H1 (cell line): ENCODE data around the gene CACNG6. TPM values are rescaled to one million over a fixed set of nuclear protein-coding genes. Genes with fewer than 3 reads are reported as not detected.
"Not testable (repeated sequence)": the region's sequence is repeated elsewhere in the genome, so short reads cannot be mapped to it uniquely, and the experiment has no call there.

Experiments
- CTCF ChIA-PET: fragments of 300-600 bp; sonication (Branson Sonifier 250); formaldehyde crosslinking; loops from one replicate; lab custom pipeline; 2021; ENCODE audit not compliant: partially characterized antibody; lab: Charles Lee
- POLR2A ChIA-PET: fragments of 300-600 bp; sonication (Branson Sonifier 250); formaldehyde crosslinking; loops from one replicate; lab custom pipeline; 2021; ENCODE audit warnings: inconsistent platforms; ENCODE audit not compliant: partially characterized antibody; lab: Charles Lee
- DNase-seq, 2 experiments: peaks; one replicate each; pipeline versions ENCODE4 v3.0.0 to v3.0.0-alpha.2; 2010 to 2022; ENCODE audit warnings: low spot score in 2 of 2, low read depth in 1 of 2, mixed read lengths in 1 of 2
- FAIRE-seq: peaks from 2 replicates; lab custom pipeline; 2011; peaks lifted over from hg19 to GRCh38; lab: Jason Lieb, UNC
- H2AFZ ChIP-seq: 2 replicates; pipeline ENCODE4 v1.8.1; 2012; ENCODE audit warnings: low read length, inconsistent platforms
- H2AK5ac ChIP-seq: 2 replicates; pipeline ENCODE4 v1.6.1; 2013; ENCODE audit warnings: low read depth, low read length
- H2BK120ac ChIP-seq: replicated peaks from 2 replicates; pipeline ENCODE3; 2013; ENCODE audit warnings: low read depth, low read length, inconsistent platforms
- H2BK12ac ChIP-seq: 2 replicates; pipeline ENCODE4 v1.6.1; 2013; ENCODE audit warnings: low read depth, low read length
- H2BK15ac ChIP-seq: 2 replicates; pipeline ENCODE4 v1.6.1; 2013; ENCODE audit warnings: low read length
- H2BK20ac ChIP-seq: 2 replicates; pipeline ENCODE4 v1.6.1; 2013; ENCODE audit warnings: low read length
- H2BK5ac ChIP-seq: 2 replicates; pipeline ENCODE4 v1.6.1; 2013; ENCODE audit warnings: low read depth, low read length
- H3K14ac ChIP-seq: 2 replicates; pipeline ENCODE4 v1.6.1; 2013; ENCODE audit warnings: inconsistent platforms; ENCODE audit not compliant: insufficient read length
- H3K18ac ChIP-seq: 2 replicates; pipeline ENCODE4 v1.6.1; 2013; ENCODE audit warnings: low read length; ENCODE audit errors: extremely low read depth
- H3K23ac ChIP-seq: 2 replicates; pipeline ENCODE4 v1.6.1; 2013; ENCODE audit warnings: inconsistent platforms; ENCODE audit not compliant: insufficient read length
- H3K23me2 ChIP-seq: 2 replicates; pipeline ENCODE4 v1.6.1; 2013; ENCODE audit warnings: low read depth, low read length
- H3K27ac ChIP-seq: 2 replicates; pipeline ENCODE4 v1.6.1; 2011; ENCODE audit warnings: low read depth, low read length, inconsistent platforms
- H3K27me3 ChIP-seq, 4 experiments: replicated peaks in 1 of 4; 1 replicate in 1 of 4; 2 replicates in 3 of 4; pipeline versions ENCODE4 v1.6.1 to v1.8.1; 2011 to 2013; ENCODE audit warnings: low read length in 3 of 4, mild to moderate bottlenecking in 3 of 4, inconsistent platforms in 2 of 4, mixed read lengths in 2 of 4, moderate library complexity in 1 of 4; ENCODE audit not compliant: control insufficient read depth in 3 of 4, insufficient read depth in 3 of 4; ENCODE audit errors: extremely low read depth in 1 of 4
- H3K36me3 ChIP-seq, 4 experiments: 2 replicates each; pipeline versions ENCODE4 v1.6.1 to v1.8.1; 2011 to 2013; ENCODE audit warnings: mild to moderate bottlenecking in 4 of 4, low read length in 3 of 4, moderate library complexity in 2 of 4, control low read depth in 1 of 4, inconsistent platforms in 1 of 4; ENCODE audit not compliant: insufficient read depth in 4 of 4, control insufficient read depth in 2 of 4
- H3K4ac ChIP-seq: replicated peaks from 2 replicates; pipeline ENCODE3; 2013; ENCODE audit warnings: low read length, low read depth, mixed read lengths, inconsistent platforms; ENCODE audit not compliant: insufficient read length
- H3K4me1 ChIP-seq, 4 experiments: replicated peaks in 1 of 4; 1 replicate in 1 of 4; 2 replicates in 3 of 4; pipeline versions ENCODE4 v1.6.1 to v1.8.1; 2011 to 2013; ENCODE audit warnings: low read length in 3 of 4, inconsistent platforms in 2 of 4, mixed read lengths in 1 of 4; ENCODE audit not compliant: insufficient read depth in 4 of 4, control insufficient read depth in 3 of 4
- H3K4me2 ChIP-seq, 2 experiments: 2 replicates each; pipeline versions ENCODE4 v1.6.1 to v1.8.1; 2011 to 2013; ENCODE audit warnings: low read depth in 2 of 2, low read length in 2 of 2, control low read depth in 1 of 2, inconsistent platforms in 1 of 2, mild to moderate bottlenecking in 1 of 2; ENCODE audit not compliant: insufficient read depth in 1 of 2
- H3K4me3 ChIP-seq, 4 experiments: fragments of 200-600, 300-600 bp in 1 of 4; sonication (generic), shearing (Covaris generic), sonication (Bioruptor Twin) in 1 of 4; 2 replicates each; pipeline versions ENCODE4 v1.5.1 to v1.8.1; 2011 to 2016; ENCODE audit warnings: low read length in 4 of 4, low read depth in 3 of 4, control low read depth in 2 of 4, inconsistent platforms in 2 of 4, mild to moderate bottlenecking in 2 of 4, mixed read lengths in 1 of 4, moderate library complexity in 1 of 4; ENCODE audit not compliant: insufficient read depth in 2 of 4; ENCODE audit errors: extremely low read depth in 1 of 4
- H3K56ac ChIP-seq: replicated peaks from 2 replicates; pipeline ENCODE3; 2013; ENCODE audit warnings: low read depth, mild to moderate bottlenecking, mixed read lengths, low read length, inconsistent platforms; ENCODE audit not compliant: insufficient read length
- H3K79me1 ChIP-seq: 2 replicates; pipeline ENCODE4 v1.6.1; 2013; ENCODE audit warnings: low read depth, low read length, control low read depth
- H3K79me2 ChIP-seq, 2 experiments: 2 replicates each; pipeline versions ENCODE4 v1.6.1 to v1.8.1; 2012 to 2013; ENCODE audit warnings: low read length in 2 of 2, mild to moderate bottlenecking in 2 of 2, inconsistent platforms in 1 of 2; ENCODE audit not compliant: insufficient read depth in 2 of 2, control insufficient read depth in 1 of 2
- H3K9ac ChIP-seq, 4 experiments: replicated peaks in 1 of 4; 1 replicate in 1 of 4; 2 replicates in 3 of 4; pipeline versions ENCODE4 v1.6.1 to v1.8.1; 2011 to 2013; ENCODE audit warnings: low read depth in 3 of 4, low read length in 3 of 4, control low read depth in 2 of 4, mild to moderate bottlenecking in 2 of 4, moderate library complexity in 2 of 4, inconsistent platforms in 1 of 4; ENCODE audit errors: extremely low read depth in 1 of 4
- H3K9me3 ChIP-seq, 2 experiments: 2 replicates each; pipeline versions ENCODE4 v1.6.1 to v1.8.1; 2012 to 2013; ENCODE audit warnings: mild to moderate bottlenecking in 2 of 2, moderate library complexity in 2 of 2, control low read depth in 1 of 2, inconsistent platforms in 1 of 2, low read depth in 1 of 2, low read length in 1 of 2, mixed read lengths in 1 of 2; ENCODE audit not compliant: insufficient read depth in 2 of 2
- H4K20me1 ChIP-seq, 2 experiments: replicated peaks in 1 of 2; 2 replicates each; pipeline versions ENCODE3 to v1.8.1; 2011 to 2013; ENCODE audit warnings: inconsistent platforms in 2 of 2, low read length in 2 of 2, mild to moderate bottlenecking in 1 of 2; ENCODE audit not compliant: insufficient read depth in 2 of 2, control insufficient read depth in 1 of 2
- H4K5ac ChIP-seq: 2 replicates; pipeline ENCODE4 v1.6.1; 2013; ENCODE audit warnings: low read length, low read depth, mixed read lengths, inconsistent platforms; ENCODE audit not compliant: insufficient read length
- H4K8ac ChIP-seq: 2 replicates; pipeline ENCODE4 v1.8.0; 2013; ENCODE audit warnings: mild to moderate bottlenecking, moderate library complexity, low read length, inconsistent platforms; ENCODE audit not compliant: insufficient read depth; ENCODE audit errors: extremely low read depth
- H4K91ac ChIP-seq: replicated peaks from 2 replicates; pipeline ENCODE3; 2013; ENCODE audit warnings: low read length, mixed read lengths, inconsistent platforms; ENCODE audit not compliant: insufficient read length
- WGBS, 2 experiments: shearing (Covaris generic) in 1 of 2; methylation state at CpG; one replicate each; pipeline versions ENCODE4 v1.1.6 to v1.1.7; 2013 to 2015; ENCODE audit warnings: low lambda C conversion rate in 2 of 2, mixed read lengths in 2 of 2, inconsistent platforms in 1 of 2, low coverage in 1 of 2, missing lambda C conversion rate in 1 of 2; ENCODE audit not compliant: insufficient replicate concordance in 2 of 2, insufficient coverage in 1 of 2, insufficient read length in 1 of 2; ENCODE audit errors: extremely low coverage in 1 of 2, missing lambda C conversion rate in 1 of 2; 5-methylcytosine and 5-hydroxymethylcytosine counted together
- polyA plus RNA-seq, 7 experiments: library from polyadenylated mRNA; depleted of rRNA in 3 of 7; stranded (reverse) in 5 of 7; unstranded in 2 of 7; fragments of >200 nt in 5 of 7; fragments of 200-250 nt in 2 of 7; gene quantifications; 1 replicate in 5 of 7; 2 replicates in 1 of 7; 4 replicates in 1 of 7; pipeline versions ENCODE4 v1.2.1 to v1.2.3, GENCODE V29; 2011 to 2013; ENCODE audit warnings: missing spikeins in 2 of 7, mixed read lengths in 2 of 7
- total RNA-seq: library from RNA; stranded (reverse); fragmentation: NEBNext Ultra II Directional; extraction: Animal tissue kit (Norgen Biotek cat#: 25700); gene quantifications from 2 replicates; pipeline ENCODE4 v1.2.1, GENCODE V29; 2021

CACNG6 gene
- total and polyA plus RNA-seq, 2 of the 8 experiments (the other 6 are each of a cell fraction or from before 2014, with no cell fraction given) = 1.2 to 1.6 TPM

- not testable (repeated sequence) for FAIRE-seq, H2AK5ac ChIP-seq, H3K79me2 ChIP-seq, H3K23ac ChIP-seq, H3K27me3 ChIP-seq, H3K9me3 ChIP-seq, H2BK5ac ChIP-seq, H2AFZ ChIP-seq, H3K36me3 ChIP-seq, H2BK120ac ChIP-seq, H4K91ac ChIP-seq, H3K56ac ChIP-seq, H3K14ac ChIP-seq, H3K4ac ChIP-seq, H3K4me2 ChIP-seq, H4K8ac ChIP-seq, H3K23me2 ChIP-seq, H3K18ac ChIP-seq, H2BK15ac ChIP-seq, H3K4me3 ChIP-seq, H2BK12ac ChIP-seq, H4K5ac ChIP-seq, H3K27ac ChIP-seq, H3K79me1 ChIP-seq, H4K20me1 ChIP-seq, H2BK20ac ChIP-seq, H3K9ac ChIP-seq, DNase-seq
- peaks cover 0 to 13% (median 6%) of the 10 kb centered on the region in 4 experiments; a peak in 4 of 7 replicates for H3K4me1 ChIP-seq
- POLR2A ChIA-PET = interaction anchor here (0.9 to 3.5 kb wide), 11 partner anchors 8 to 80 kb away, joined by 3 to 33 read pairs (median 4); no protein-coding TSS in a partner anchor
- CTCF ChIA-PET = interaction anchor here (0.8 to 3.9 kb wide), 24 partner anchors 11 to 147 kb away, joined by 3 to 33 read pairs (median 10); no protein-coding TSS in a partner anchor
- 73% methylated on average over 5 of the region's 5 CpGs; no CpG with 5 or more reads in 1 of the 2 experiments for WGBS, 2 experiments
Measured at GRCh38 chr19:53948611-53949010, 42.8 kb upstream of the CACNG6 start.
